Liver (tissue), 9 donors: ENCODE measurements around the gene PREX1. TPM values are rescaled to one million over a fixed set of nuclear protein-coding genes. Genes with fewer than 3 reads are reported as not detected.

Experiments used
- DNase-seq: peaks from one replicate; pipeline ENCODE4 v3.0.0-alpha.2; 2017; ENCODE audit warnings: low spot score
- H3K27ac ChIP-seq, 2 donors: one replicate each; pipeline ENCODE4 v1.7.0; 2013; ENCODE audit warnings: inconsistent platforms in 2 of 2, low read length in 2 of 2, control low read depth in 1 of 2, low read depth in 1 of 2, mild to moderate bottlenecking in 1 of 2
- H3K27me3 ChIP-seq, 4 donors: one replicate each; pipeline versions ENCODE4 v1.6.1 to v1.7.0; 2013; ENCODE audit warnings: low read length in 3 of 4, inconsistent platforms in 1 of 4, mild to moderate bottlenecking in 1 of 4, moderate library complexity in 1 of 4; ENCODE audit not compliant: control insufficient read depth in 4 of 4, insufficient read depth in 4 of 4
- H3K36me3 ChIP-seq, 4 donors: one replicate each; pipeline versions ENCODE4 v1.6.1 to v1.7.0; 2013; ENCODE audit warnings: low read length in 3 of 4, mild to moderate bottlenecking in 3 of 4, low read depth in 1 of 4, moderate library complexity in 1 of 4; ENCODE audit not compliant: control insufficient read depth in 4 of 4, insufficient read depth in 3 of 4
- H3K4me1 ChIP-seq, 4 donors: one replicate each; pipeline versions ENCODE4 v1.6.1 to v1.7.0; 2013; ENCODE audit warnings: low read length in 3 of 4, mild to moderate bottlenecking in 3 of 4, moderate library complexity in 1 of 4; ENCODE audit not compliant: control insufficient read depth in 4 of 4, insufficient read depth in 4 of 4
- H3K4me3 ChIP-seq, 3 donors: one replicate each; pipeline versions ENCODE4 v1.6.1 to v1.7.0; 2013; ENCODE audit warnings: low read length in 3 of 3, control low read depth in 1 of 3, low read depth in 1 of 3, mild to moderate bottlenecking in 1 of 3
- H3K9ac ChIP-seq, 2 donors: one replicate each; pipeline ENCODE4 v1.7.0; 2013; ENCODE audit warnings: low read length in 2 of 2, mild to moderate bottlenecking in 2 of 2, moderate library complexity in 2 of 2, control low read depth in 1 of 2, low read depth in 1 of 2
- H3K9me3 ChIP-seq, 4 donors: one replicate each; pipeline versions ENCODE4 v1.6.1 to v1.7.0; 2013; ENCODE audit warnings: low read length in 3 of 4; ENCODE audit not compliant: control insufficient read depth in 4 of 4
- EGR1 ChIP-seq, 2 donors: IDR thresholded peaks; 2 replicates each; pipeline ENCODE4 v1.6.1; 2016 to 2018; ENCODE audit warnings: antibody characterized with exemption in 2 of 2, low read depth in 2 of 2
- FOXA1 ChIP-seq: IDR thresholded peaks from 2 replicates; pipeline ENCODE4 v1.6.1; 2016; ENCODE audit warnings: antibody characterized with exemption
- FOXA2 ChIP-seq: IDR thresholded peaks from 2 replicates; pipeline ENCODE4 v1.6.1; 2016; ENCODE audit warnings: antibody characterized with exemption
- HNF4A ChIP-seq, 2 donors: conservative IDR thresholded peaks; 2 replicates each; pipeline ENCODE4 v1.6.1; 2016; ENCODE audit warnings: antibody characterized with exemption in 2 of 2, mild to moderate bottlenecking in 2 of 2
- JUND ChIP-seq, 2 donors: IDR thresholded peaks; 2 replicates each; pipeline ENCODE4 v1.6.1; 2016; ENCODE audit warnings: antibody characterized with exemption in 2 of 2
- NR2F2 ChIP-seq: IDR thresholded peaks from 2 replicates; pipeline ENCODE4 v1.6.1; 2016; ENCODE audit warnings: antibody characterized with exemption
- RAD21 ChIP-seq, 2 donors: IDR thresholded peaks; 2 replicates each; pipeline ENCODE4 v1.6.1; 2016; ENCODE audit warnings: antibody characterized with exemption in 2 of 2, mild to moderate bottlenecking in 2 of 2
- SP1 ChIP-seq: IDR thresholded peaks from 2 replicates; pipeline ENCODE4 v1.6.1; 2018; ENCODE audit warnings: antibody characterized with exemption, mild to moderate bottlenecking
- TAF1 ChIP-seq: conservative IDR thresholded peaks from 2 replicates; pipeline ENCODE4 v1.6.1; 2016; ENCODE audit warnings: antibody characterized with exemption, mild to moderate bottlenecking
- WGBS: extraction: QIAGEN DNeasy Blood & Tissue Kit; methylation state at CpG from one replicate; pipeline ENCODE4 v1.1.7; 2013; 5-methylcytosine and 5-hydroxymethylcytosine counted together
- polyA plus RNA-seq, 2 donors: library from polyadenylated mRNA; stranded (reverse) in 1 of 2; unstranded in 1 of 2; fragments of 200-250 nt in 1 of 2; fragments of >200 nt in 1 of 2; fragmentation: Nextera tagmentation in 1 of 2; extraction: Ambion mirVana in 1 of 2; gene quantifications; one replicate each; pipeline versions ENCODE4 v1.2.1 to v1.2.3, GENCODE V29; 2013 to 2015
- total RNA-seq, 2 donors: library from RNA; depleted of rRNA; stranded (reverse); fragments of >200 nt; gene quantifications; one replicate each; pipeline ENCODE4 v1.2.3, GENCODE V29; 2014
- TF ChIP-seq, protein P1 (sequence below): IDR thresholded peaks from 2 replicates; pipeline ENCODE4 v1.6.1; 2016; ENCODE audit warnings: antibody characterized with exemption
- TF ChIP-seq, protein P2 (sequence below): IDR thresholded peaks from 2 replicates; pipeline ENCODE4 v1.6.1; 2016; ENCODE audit warnings: antibody characterized with exemption
- TF ChIP-seq, protein P3 (sequence below): fragments of 150-350 bp; IDR thresholded peaks from 2 replicates; pipeline ENCODE4 v1.5.1; 2017; ENCODE audit warnings: improper control_type of control experiment, low read depth, low read length; ENCODE audit not compliant: missing input control
- TF ChIP-seq, protein P4 (sequence below): IDR thresholded peaks from 2 replicates; pipeline ENCODE4 v1.6.1; 2016; ENCODE audit warnings: antibody characterized with exemption, mild to moderate bottlenecking
- TF ChIP-seq, protein P5 (sequence below): IDR thresholded peaks from 2 replicates; pipeline ENCODE4 v1.6.1; 2016; ENCODE audit warnings: antibody characterized with exemption
- donor health status: healthy.
- donor health status: healthy.
- donor health status: healthy.
- donor health status: healthy.
- donor health status: healthy.

The PREX1 gene
- total and polyA plus RNA-seq, 4 donors = 2.2 to 18.0 (median 10.8) TPM

DNA sequence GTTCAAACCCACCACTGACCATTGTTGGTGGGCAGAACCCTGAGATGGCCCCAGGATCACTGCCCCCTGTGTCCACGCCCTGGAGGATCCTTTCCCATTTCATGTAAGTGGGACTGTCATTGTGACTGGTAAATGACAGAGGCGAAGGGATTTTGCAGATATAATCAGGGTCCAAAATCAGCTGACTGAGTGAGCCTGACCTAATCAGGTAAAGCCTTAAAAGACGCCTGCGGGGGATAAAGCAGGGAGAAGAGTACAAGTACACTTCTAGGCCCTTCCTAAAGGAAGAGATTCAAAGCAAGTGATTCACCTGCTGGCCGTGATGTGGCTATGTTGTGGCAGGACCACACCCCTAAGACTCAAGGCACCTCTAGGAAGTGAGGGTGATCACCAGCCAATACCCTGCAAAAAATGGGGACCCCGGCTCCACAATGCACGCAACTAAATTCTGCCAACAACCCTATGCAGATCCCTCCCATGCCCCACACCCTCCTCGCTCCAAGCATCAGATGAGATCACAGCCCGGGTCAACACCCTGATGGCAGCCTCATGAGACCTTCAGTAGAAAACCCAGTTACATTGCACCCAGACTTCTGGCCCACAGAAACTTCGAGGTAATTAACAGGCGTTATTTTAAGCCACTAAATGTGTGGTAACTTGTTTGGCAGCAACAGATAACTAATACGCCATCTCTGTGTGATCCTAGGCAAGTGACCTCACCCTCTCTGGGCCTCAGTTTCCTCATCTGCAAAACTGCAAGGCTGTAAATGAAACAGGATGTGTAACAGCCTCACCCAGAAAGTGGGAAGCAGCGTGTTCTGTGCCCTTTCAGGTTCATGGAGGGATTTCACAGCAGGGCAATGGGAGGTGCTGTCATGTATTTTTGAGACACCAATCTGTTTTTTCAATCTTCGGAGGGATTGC lies 11.3 kb downstream of the PREX1 start (continued):
- TF ChIP-seq, protein P1, sequence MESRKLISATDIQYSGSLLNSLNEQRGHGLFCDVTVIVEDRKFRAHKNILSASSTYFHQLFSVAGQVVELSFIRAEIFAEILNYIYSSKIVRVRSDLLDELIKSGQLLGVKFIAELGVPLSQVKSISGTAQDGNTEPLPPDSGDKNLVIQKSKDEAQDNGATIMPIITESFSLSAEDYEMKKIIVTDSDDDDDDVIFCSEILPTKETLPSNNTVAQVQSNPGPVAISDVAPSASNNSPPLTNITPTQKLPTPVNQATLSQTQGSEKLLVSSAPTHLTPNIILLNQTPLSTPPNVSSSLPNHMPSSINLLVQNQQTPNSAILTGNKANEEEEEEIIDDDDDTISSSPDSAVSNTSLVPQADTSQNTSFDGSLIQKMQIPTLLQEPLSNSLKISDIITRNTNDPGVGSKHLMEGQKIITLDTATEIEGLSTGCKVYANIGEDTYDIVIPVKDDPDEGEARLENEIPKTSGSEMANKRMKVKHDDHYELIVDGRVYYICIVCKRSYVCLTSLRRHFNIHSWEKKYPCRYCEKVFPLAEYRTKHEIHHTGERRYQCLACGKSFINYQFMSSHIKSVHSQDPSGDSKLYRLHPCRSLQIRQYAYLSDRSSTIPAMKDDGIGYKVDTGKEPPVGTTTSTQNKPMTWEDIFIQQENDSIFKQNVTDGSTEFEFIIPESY = no peak
- no peak for TF ChIP-seq RAD21 (IDR thresholded peaks at IDR 0.05)
- no peak for TF ChIP-seq FOXA1
- no peak for TF ChIP-seq SP1
- TF ChIP-seq, protein P2, sequence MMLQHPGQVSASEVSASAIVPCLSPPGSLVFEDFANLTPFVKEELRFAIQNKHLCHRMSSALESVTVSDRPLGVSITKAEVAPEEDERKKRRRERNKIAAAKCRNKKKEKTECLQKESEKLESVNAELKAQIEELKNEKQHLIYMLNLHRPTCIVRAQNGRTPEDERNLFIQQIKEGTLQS = no peak
- no peak for TF ChIP-seq HNF4A (conservative IDR thresholded peaks at IDR 0.05)

DNA sequence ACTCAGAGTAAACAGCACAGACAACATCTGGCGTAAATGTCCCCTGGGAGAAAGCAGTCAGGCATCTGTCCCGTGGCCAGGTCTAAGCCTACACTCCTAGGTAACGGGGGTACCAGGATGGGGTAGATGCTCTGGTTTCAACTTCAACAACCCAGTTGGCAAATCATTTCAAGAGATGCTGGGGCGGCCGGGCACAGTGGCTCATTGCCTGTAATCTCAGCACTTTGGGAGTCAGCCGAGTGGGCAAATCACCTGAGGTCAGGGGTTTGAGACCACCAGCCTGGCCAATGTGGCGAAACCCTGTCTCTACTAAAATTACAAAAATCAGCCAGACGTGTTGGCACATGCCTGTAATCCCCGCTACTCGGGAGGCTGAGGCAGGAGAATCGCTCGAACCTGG lies 12.3 kb downstream of the PREX1 start:
- TF ChIP-seq RAD21 (IDR thresholded peaks at IDR 0.05) (no peak), TAF1 (no peak), JUND (IDR thresholded peaks at IDR 0.05) (no peak)
- TF ChIP-seq, protein P2 = no peak
- TF ChIP-seq, protein P3, sequence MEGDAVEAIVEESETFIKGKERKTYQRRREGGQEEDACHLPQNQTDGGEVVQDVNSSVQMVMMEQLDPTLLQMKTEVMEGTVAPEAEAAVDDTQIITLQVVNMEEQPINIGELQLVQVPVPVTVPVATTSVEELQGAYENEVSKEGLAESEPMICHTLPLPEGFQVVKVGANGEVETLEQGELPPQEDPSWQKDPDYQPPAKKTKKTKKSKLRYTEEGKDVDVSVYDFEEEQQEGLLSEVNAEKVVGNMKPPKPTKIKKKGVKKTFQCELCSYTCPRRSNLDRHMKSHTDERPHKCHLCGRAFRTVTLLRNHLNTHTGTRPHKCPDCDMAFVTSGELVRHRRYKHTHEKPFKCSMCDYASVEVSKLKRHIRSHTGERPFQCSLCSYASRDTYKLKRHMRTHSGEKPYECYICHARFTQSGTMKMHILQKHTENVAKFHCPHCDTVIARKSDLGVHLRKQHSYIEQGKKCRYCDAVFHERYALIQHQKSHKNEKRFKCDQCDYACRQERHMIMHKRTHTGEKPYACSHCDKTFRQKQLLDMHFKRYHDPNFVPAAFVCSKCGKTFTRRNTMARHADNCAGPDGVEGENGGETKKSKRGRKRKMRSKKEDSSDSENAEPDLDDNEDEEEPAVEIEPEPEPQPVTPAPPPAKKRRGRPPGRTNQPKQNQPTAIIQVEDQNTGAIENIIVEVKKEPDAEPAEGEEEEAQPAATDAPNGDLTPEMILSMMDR = no peak
- TF ChIP-seq, protein P4, sequence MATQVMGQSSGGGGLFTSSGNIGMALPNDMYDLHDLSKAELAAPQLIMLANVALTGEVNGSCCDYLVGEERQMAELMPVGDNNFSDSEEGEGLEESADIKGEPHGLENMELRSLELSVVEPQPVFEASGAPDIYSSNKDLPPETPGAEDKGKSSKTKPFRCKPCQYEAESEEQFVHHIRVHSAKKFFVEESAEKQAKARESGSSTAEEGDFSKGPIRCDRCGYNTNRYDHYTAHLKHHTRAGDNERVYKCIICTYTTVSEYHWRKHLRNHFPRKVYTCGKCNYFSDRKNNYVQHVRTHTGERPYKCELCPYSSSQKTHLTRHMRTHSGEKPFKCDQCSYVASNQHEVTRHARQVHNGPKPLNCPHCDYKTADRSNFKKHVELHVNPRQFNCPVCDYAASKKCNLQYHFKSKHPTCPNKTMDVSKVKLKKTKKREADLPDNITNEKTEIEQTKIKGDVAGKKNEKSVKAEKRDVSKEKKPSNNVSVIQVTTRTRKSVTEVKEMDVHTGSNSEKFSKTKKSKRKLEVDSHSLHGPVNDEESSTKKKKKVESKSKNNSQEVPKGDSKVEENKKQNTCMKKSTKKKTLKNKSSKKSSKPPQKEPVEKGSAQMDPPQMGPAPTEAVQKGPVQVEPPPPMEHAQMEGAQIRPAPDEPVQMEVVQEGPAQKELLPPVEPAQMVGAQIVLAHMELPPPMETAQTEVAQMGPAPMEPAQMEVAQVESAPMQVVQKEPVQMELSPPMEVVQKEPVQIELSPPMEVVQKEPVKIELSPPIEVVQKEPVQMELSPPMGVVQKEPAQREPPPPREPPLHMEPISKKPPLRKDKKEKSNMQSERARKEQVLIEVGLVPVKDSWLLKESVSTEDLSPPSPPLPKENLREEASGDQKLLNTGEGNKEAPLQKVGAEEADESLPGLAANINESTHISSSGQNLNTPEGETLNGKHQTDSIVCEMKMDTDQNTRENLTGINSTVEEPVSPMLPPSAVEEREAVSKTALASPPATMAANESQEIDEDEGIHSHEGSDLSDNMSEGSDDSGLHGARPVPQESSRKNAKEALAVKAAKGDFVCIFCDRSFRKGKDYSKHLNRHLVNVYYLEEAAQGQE = no peak
- 94% methylated on average over 12 of the region's 12 CpGs for WGBS
- no peaks in the 10 kb centered on the region for H3K27me3 ChIP-seq
- H3K4me1 ChIP-seq = no peaks in the 10 kb centered on the region
- no peak overlapping the region for H3K9ac ChIP-seq
- no peak for DNase-seq
- no peaks in the 10 kb centered on the region for H3K36me3 ChIP-seq
- no peak overlapping the region for H3K27ac ChIP-seq
- H3K4me3 ChIP-seq = no peak overlapping the region
- no peaks in the 10 kb centered on the region for H3K9me3 ChIP-seq

DNA sequence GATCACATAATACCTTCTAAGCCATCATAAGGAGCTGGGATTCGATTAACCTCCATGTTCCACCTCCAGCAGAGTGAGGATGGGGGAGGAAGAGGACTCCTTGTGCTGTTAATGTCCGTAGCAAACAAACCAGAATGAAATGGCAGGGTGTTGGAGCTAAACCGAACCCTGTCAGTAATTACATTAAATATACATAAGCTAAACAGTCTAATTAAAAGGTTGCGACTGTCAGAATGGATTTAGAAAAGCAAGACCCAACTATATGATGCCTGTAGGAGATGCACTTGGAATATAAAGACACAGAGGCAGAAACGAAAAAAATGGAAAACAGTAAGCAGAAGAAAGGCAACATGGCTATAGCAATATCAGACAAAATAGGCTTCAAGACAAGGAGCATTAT lies 13.2 kb downstream of the PREX1 start:
- Histone ChIP-seq H3K9ac (no peak overlapping the region), H3K27ac (no peak overlapping the region), H3K36me3 (no peaks in the 10 kb centered on the region), H3K27me3 (no peaks in the 10 kb centered on the region), H3K4me1 (no peaks in the 10 kb centered on the region), H3K4me3 (no peak overlapping the region), H3K9me3 (no peaks in the 10 kb centered on the region)
- no peak for DNase-seq
- 94% methylated on average over 5 of the region's 5 CpGs for WGBS
- TF ChIP-seq NR2F2 (no peak), EGR1 (IDR thresholded peaks at IDR 0.05; ENCODE audit: low read depth in 2 of 2) (no peak), FOXA1 (no peak), FOXA2 (no peak)
- TF ChIP-seq, protein P5, sequence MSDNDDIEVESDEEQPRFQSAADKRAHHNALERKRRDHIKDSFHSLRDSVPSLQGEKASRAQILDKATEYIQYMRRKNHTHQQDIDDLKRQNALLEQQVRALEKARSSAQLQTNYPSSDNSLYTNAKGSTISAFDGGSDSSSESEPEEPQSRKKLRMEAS = no peak
- TF ChIP-seq, protein P3 = no peak
- TF ChIP-seq, protein P4 = no peak
